ENCODE data around the gene MMS22L. TPM values are rescaled to one million over a fixed set of nuclear protein-coding genes. Genes with fewer than 3 reads are reported as not detected.
A peak's percentile ranks its signal among the peaks of the same experiment; 100 is the strongest.

The MMS22L gene
- polyA plus RNA-seq (2013, experiment 1 of 2), result 14.4 TPM
- polyA plus RNA-seq (2013, experiment 2 of 2), result 15.2 TPM

GRCh38 chr6:97282726-97283617 is at the start of gene MMS22L:
Gene MMS22L (minus strand): TSS chr6:97283216. CDS start chr6:97282477, 739 bp downstream.
- Histone ChIP-seq H3K27ac (replicated peaks; ENCODE audit: low read length) (peak within 1 kb of the TSS; percentile 90), H3K23ac (ENCODE audit: low read depth, low read length, poor library complexity) (peak within 1 kb of the TSS; percentile 85), H4K91ac (ENCODE audit: low read depth, low read length, poor library complexity) (no peak within 1 kb of the TSS), H2BK5ac (ENCODE audit: low read length) (peak within 1 kb of the TSS; percentile 82), H3K9ac (ENCODE audit: low read depth, low read length, poor library complexity) (peak within 1 kb of the TSS; percentile 94), H4K8ac (ENCODE audit: low read depth, low read length) (no peak within 1 kb of the TSS), H3K18ac (ENCODE audit: low read length) (peak within 1 kb of the TSS; percentile 96), H3K36me3 (replicated peaks in 1 of 2; ENCODE audit: control insufficient read depth in 2 of 2, insufficient read depth in 2 of 2, low read length in 2 of 2) (peaks cover under 1 to 39% of the 10 kb centered on the region in 2 donors), H3K14ac (ENCODE audit: low read length) (no peak within 1 kb of the TSS), H2AK5ac (ENCODE audit: low read depth, low read length) (no peak within 1 kb of the TSS), H3K4me2 (ENCODE audit: insufficient read depth, low read length, poor library complexity, severe bottlenecking) (peak within 1 kb of the TSS; percentile 68), H3K27me3 (ENCODE audit: control insufficient read depth in 3 of 3, insufficient read depth in 3 of 3, low read depth in 1 of 3, low read length in 3 of 3) (no peaks in the 10 kb centered on the region), H2AFZ (ENCODE audit: low read length) (peak within 1 kb of the TSS; percentile 100), H2BK12ac (ENCODE audit: low read length) (no peak within 1 kb of the TSS), H3K4me3 (ENCODE audit: low read length in 2 of 2) (peak within 1 kb of the TSS; percentile 93 to 95), H3K9me3 (replicated peaks in 1 of 2; ENCODE audit: control insufficient read depth in 2 of 2, insufficient read depth in 1 of 2, low read depth in 1 of 2, low read length in 2 of 2) (no peaks in the 10 kb centered on the region), H2BK120ac (ENCODE audit: low read depth, low read length) (peak within 1 kb of the TSS; percentile 98), H3K4ac (ENCODE audit: low read length) (no peak within 1 kb of the TSS), H3K79me1 (ENCODE audit: low read depth, low read length) (no peaks in the 10 kb centered on the region), H2BK15ac (ENCODE audit: low read length) (no peak within 1 kb of the TSS), H3K4me1 (ENCODE audit: control insufficient read depth in 2 of 2, insufficient read depth in 1 of 2, low read depth in 1 of 2, low read length in 2 of 2) (peaks cover 0 to 5% of the 10 kb centered on the region in 2 donors)
- no CpG with 5 or more reads among the region's 67 CpGs for WGBS, 2 donors (ENCODE audit: extremely low coverage in 2 of 2, insufficient read length in 2 of 2, insufficient replicate concordance in 1 of 2)
- DNase-seq (ENCODE audit: low spot score), result peak; percentile 96

- Histone ChIP-seq H2BK120ac (ENCODE audit: low read depth, low read length) (no peak overlapping the region), H3K9me3 (replicated peaks in 1 of 2; ENCODE audit: control insufficient read depth in 2 of 2, insufficient read depth in 1 of 2, low read depth in 1 of 2, low read length in 2 of 2) (no peaks in the 10 kb centered on the region), H3K36me3 (replicated peaks in 1 of 2; ENCODE audit: control insufficient read depth in 2 of 2, insufficient read depth in 2 of 2, low read length in 2 of 2) (no peaks in the 10 kb centered on the region), H3K9ac (ENCODE audit: low read depth, low read length, poor library complexity) (no peak overlapping the region), H4K8ac (ENCODE audit: low read depth, low read length) (no peak overlapping the region), H2BK12ac (ENCODE audit: low read length) (no peak overlapping the region), H3K18ac (ENCODE audit: low read length) (no peak overlapping the region), H2AK5ac (ENCODE audit: low read depth, low read length) (no peak overlapping the region), H3K23ac (ENCODE audit: low read depth, low read length, poor library complexity) (no peak overlapping the region), H2BK5ac (ENCODE audit: low read length) (no peak overlapping the region), H2AFZ (ENCODE audit: low read length) (no peak overlapping the region), H2BK15ac (ENCODE audit: low read length) (no peak overlapping the region), H3K4me2 (ENCODE audit: insufficient read depth, low read length, poor library complexity, severe bottlenecking) (no peak overlapping the region), H3K14ac (ENCODE audit: low read length) (no peak overlapping the region), H3K79me1 (ENCODE audit: low read depth, low read length) (no peaks in the 10 kb centered on the region), H3K4ac (ENCODE audit: low read length) (no peak overlapping the region), H3K4me1 (ENCODE audit: control insufficient read depth in 2 of 2, insufficient read depth in 1 of 2, low read depth in 1 of 2, low read length in 2 of 2) (no peaks in the 10 kb centered on the region), H3K27ac (replicated peaks; ENCODE audit: low read length) (no peak overlapping the region), H3K4me3 (ENCODE audit: low read length in 2 of 2) (no peak overlapping the region), H4K91ac (ENCODE audit: low read depth, low read length, poor library complexity) (no peak overlapping the region), H3K27me3 (ENCODE audit: control insufficient read depth in 3 of 3, insufficient read depth in 3 of 3, low read depth in 1 of 3, low read length in 3 of 3) (no peaks in the 10 kb centered on the region)
- DNase-seq (ENCODE audit: low spot score), result no peak
- WGBS, 2 donors (ENCODE audit: extremely low coverage in 2 of 2, insufficient read length in 2 of 2, insufficient replicate concordance in 1 of 2), result no CpG with 5 or more reads among the region's 1 CpG
Observed at GRCh38 chr6:97322811-97323210, 39.8 kb upstream of the MMS22L start.

GRCh38 chr6:97322226-97322625 is 39.2 kb upstream of the MMS22L start:
- Histone ChIP-seq H3K4me3 (ENCODE audit: low read length in 2 of 2) (no peak overlapping the region), H3K79me1 (ENCODE audit: low read depth, low read length) (no peaks in the 10 kb centered on the region), H2BK120ac (ENCODE audit: low read depth, low read length) (no peak overlapping the region), H3K27me3 (ENCODE audit: control insufficient read depth in 3 of 3, insufficient read depth in 3 of 3, low read depth in 1 of 3, low read length in 3 of 3) (no peaks in the 10 kb centered on the region), H2BK12ac (ENCODE audit: low read length) (no peak overlapping the region), H3K36me3 (replicated peaks in 1 of 2; ENCODE audit: control insufficient read depth in 2 of 2, insufficient read depth in 2 of 2, low read length in 2 of 2) (no peaks in the 10 kb centered on the region), H3K18ac (ENCODE audit: low read length) (no peak overlapping the region), H3K4me2 (ENCODE audit: insufficient read depth, low read length, poor library complexity, severe bottlenecking) (no peak overlapping the region), H3K14ac (ENCODE audit: low read length) (no peak overlapping the region), H2AK5ac (ENCODE audit: low read depth, low read length) (no peak overlapping the region), H3K9ac (ENCODE audit: low read depth, low read length, poor library complexity) (no peak overlapping the region), H2AFZ (ENCODE audit: low read length) (no peak overlapping the region), H3K9me3 (replicated peaks in 1 of 2; ENCODE audit: control insufficient read depth in 2 of 2, insufficient read depth in 1 of 2, low read depth in 1 of 2, low read length in 2 of 2) (no peaks in the 10 kb centered on the region), H3K4ac (ENCODE audit: low read length) (no peak overlapping the region), H4K91ac (ENCODE audit: low read depth, low read length, poor library complexity) (no peak overlapping the region), H3K23ac (ENCODE audit: low read depth, low read length, poor library complexity) (no peak overlapping the region), H4K8ac (ENCODE audit: low read depth, low read length) (no peak overlapping the region), H3K4me1 (ENCODE audit: control insufficient read depth in 2 of 2, insufficient read depth in 1 of 2, low read depth in 1 of 2, low read length in 2 of 2) (no peaks in the 10 kb centered on the region), H2BK15ac (ENCODE audit: low read length) (no peak overlapping the region), H3K27ac (replicated peaks; ENCODE audit: low read length) (no peak overlapping the region), H2BK5ac (ENCODE audit: low read length) (no peak overlapping the region)
- DNase-seq (ENCODE audit: low spot score), result no peak
- no CpG with 5 or more reads among the region's 1 CpG for WGBS, 2 donors (ENCODE audit: extremely low coverage in 2 of 2, insufficient read length in 2 of 2, insufficient replicate concordance in 1 of 2)

GRCh38 chr6:97316978-97317377 is 34.0 kb upstream of the MMS22L start:
- no peak for DNase-seq (ENCODE audit: low spot score)
- Histone ChIP-seq H3K4me1 (ENCODE audit: control insufficient read depth in 2 of 2, insufficient read depth in 1 of 2, low read depth in 1 of 2, low read length in 2 of 2) (no peaks in the 10 kb centered on the region), H3K27me3 (ENCODE audit: control insufficient read depth in 3 of 3, insufficient read depth in 3 of 3, low read depth in 1 of 3, low read length in 3 of 3) (no peaks in the 10 kb centered on the region), H2AFZ (ENCODE audit: low read length) (no peak overlapping the region), H2BK12ac (ENCODE audit: low read length) (no peak overlapping the region), H3K36me3 (replicated peaks in 1 of 2; ENCODE audit: control insufficient read depth in 2 of 2, insufficient read depth in 2 of 2, low read length in 2 of 2) (no peaks in the 10 kb centered on the region), H3K23ac (ENCODE audit: low read depth, low read length, poor library complexity) (no peak overlapping the region), H3K4me2 (ENCODE audit: insufficient read depth, low read length, poor library complexity, severe bottlenecking) (no peak overlapping the region), H3K9ac (ENCODE audit: low read depth, low read length, poor library complexity) (no peak overlapping the region), H2BK5ac (ENCODE audit: low read length) (no peak overlapping the region), H3K27ac (replicated peaks; ENCODE audit: low read length) (no peak overlapping the region), H4K8ac (ENCODE audit: low read depth, low read length) (no peak overlapping the region), H3K4me3 (ENCODE audit: low read length in 2 of 2) (no peak overlapping the region), H2BK120ac (ENCODE audit: low read depth, low read length) (no peak overlapping the region), H4K91ac (ENCODE audit: low read depth, low read length, poor library complexity) (no peak overlapping the region), H3K9me3 (replicated peaks in 1 of 2; ENCODE audit: control insufficient read depth in 2 of 2, insufficient read depth in 1 of 2, low read depth in 1 of 2, low read length in 2 of 2) (no peaks in the 10 kb centered on the region), H3K4ac (ENCODE audit: low read length) (no peak overlapping the region), H3K79me1 (ENCODE audit: low read depth, low read length) (no peaks in the 10 kb centered on the region), H3K14ac (ENCODE audit: low read length) (no peak overlapping the region), H2BK15ac (ENCODE audit: low read length) (no peak overlapping the region), H2AK5ac (ENCODE audit: low read depth, low read length) (no peak overlapping the region), H3K18ac (ENCODE audit: low read length) (no peak overlapping the region)

Data from neuronal stem cell (in vitro differentiated cells).